ENCODE measurements around the gene NAA38. TPM values are rescaled to one million over a fixed set of nuclear protein-coding genes. Genes with fewer than 3 reads are reported as not detected.

NAA38 gene
- total and polyA plus RNA-seq, 2 experiments from 2014 or later = 17.1 to 74.8 TPM

GRCh38 chr17:7893187-7893880 is 36.0 kb upstream of the NAA38 start (continued):
- no peak for TF ChIP-seq ZNF462 (CRISPR knock-in tag; IDR thresholded peaks at IDR 0.05)
- no peak for TF ChIP-seq ZNF114 (CRISPR knock-in tag; IDR thresholded peaks at IDR 0.05)
- no peak for TF ChIP-seq POLR2AphosphoS5 (IDR thresholded peaks at IDR 0.05; ENCODE audit: low read depth)
- no peak for TF ChIP-seq CTCF (conservative IDR thresholded peaks at IDR 0.05; ENCODE audit: low read depth in 2 of 2)
- no peak for TF ChIP-seq JUNB (IDR thresholded peaks at IDR 0.05; ENCODE audit: unreplicated experiment)
- no peak for TF ChIP-seq ZNF331 (CRISPR knock-in tag; IDR thresholded peaks at IDR 0.05; ENCODE audit: low read depth)
- TF ChIP-seq EZH2 (IDR thresholded peaks at IDR 0.05; ENCODE audit: low read depth, unreplicated experiment) = no peak
